Stimulated activated CD8-positive, alpha-beta memory T cell treated with anti-CD3 and anti-CD28 coated beads, Interleukin-4, amount 100 ng/mL, for 48 hours (primary cell): ENCODE results near the gene ARHGAP23.
"Not testable (repeated sequence)": the region's sequence is repeated elsewhere in the genome, so short reads cannot be mapped to it uniquely, and the experiment has no call there.

Experiments
- DNase-seq: peaks from one replicate; pipeline ENCODE4 v3.0.0-alpha.2; 2020

ARHGAP23 gene

DNA sequence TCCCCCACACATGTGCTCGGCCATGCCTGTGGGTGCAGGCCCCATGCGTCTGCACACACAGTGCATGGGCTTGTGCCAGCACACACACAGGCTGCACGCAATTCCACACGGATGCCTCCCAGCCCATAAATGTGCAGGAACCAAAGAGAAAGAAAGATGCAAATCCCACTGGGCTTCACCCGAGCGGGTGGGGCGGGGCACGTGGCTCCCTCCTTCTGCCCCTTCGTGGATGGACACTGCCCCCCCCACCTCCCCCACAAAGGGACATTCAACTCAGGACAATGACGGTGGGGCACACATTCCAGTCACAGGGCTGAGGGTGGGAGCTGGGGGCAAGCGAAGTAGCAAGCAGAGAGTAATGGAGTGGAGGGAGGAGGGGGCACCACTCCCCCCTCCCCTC lies 102.6 kb downstream of the ARHGAP23 start:
- not testable (repeated sequence) for DNase-seq

DNA sequence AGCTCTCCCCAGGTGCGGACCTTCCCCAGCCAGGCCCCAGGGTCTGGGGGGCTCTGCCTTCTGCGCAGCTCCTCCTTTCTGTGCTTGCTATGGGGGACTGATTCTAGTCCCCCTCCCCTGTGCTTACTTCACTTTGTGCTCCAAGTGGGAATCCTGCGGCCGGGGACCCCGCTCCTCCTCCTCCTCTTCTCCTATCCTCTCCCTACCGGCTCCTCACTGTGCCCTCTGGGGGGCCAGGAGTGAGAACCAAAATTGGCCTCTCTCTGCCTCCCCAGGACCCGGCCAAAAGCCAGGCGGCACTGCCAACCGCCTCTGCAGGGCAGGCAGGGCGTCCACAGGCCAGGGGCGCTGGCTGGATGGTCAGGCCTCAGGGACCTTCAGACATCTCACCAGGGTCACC lies 103.5 kb downstream of the ARHGAP23 start:
- not testable (repeated sequence) for DNase-seq

DNA sequence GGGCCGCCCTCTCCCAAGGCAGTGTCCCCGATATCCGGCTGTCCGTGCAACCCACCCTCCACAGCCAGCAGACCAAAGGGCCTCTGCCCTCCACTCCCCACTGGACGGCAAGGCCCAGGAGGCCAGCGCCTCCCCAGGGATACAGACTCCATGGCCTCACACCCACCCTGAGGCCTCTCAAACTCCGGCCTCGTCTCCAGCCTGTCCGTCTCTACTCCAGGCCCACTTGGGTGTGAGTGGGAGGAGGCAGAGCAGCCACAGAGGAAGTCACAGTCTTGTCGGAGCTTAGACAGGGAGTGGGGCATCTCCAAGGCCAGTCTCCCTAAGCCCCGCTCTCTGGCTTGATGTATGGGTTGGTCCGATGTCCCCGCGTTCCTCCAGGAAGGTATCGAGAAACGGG lies 104.2 kb downstream of the ARHGAP23 start:
- no peak for DNase-seq

DNA sequence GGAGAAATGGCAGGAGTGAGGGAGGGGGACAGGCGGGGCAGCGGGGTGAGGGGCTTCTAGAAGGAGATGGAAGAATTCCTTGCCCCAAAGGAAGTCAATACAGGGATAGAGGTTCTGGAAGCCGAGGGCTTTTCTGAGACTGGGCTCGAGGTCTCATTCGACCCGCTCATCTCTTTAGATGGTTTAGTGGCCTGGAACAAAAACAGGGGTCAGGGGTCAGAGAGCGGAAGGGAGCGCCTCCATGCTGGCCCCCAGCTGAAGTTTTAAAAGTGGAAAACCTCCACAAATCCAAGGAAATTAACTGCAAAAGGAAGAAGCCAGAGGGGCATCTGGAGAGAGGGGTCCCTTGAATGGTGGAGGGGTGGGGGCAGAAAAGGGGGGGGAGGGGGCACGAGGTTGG lies 105.0 kb downstream of the ARHGAP23 start:
- no peak for DNase-seq

DNA sequence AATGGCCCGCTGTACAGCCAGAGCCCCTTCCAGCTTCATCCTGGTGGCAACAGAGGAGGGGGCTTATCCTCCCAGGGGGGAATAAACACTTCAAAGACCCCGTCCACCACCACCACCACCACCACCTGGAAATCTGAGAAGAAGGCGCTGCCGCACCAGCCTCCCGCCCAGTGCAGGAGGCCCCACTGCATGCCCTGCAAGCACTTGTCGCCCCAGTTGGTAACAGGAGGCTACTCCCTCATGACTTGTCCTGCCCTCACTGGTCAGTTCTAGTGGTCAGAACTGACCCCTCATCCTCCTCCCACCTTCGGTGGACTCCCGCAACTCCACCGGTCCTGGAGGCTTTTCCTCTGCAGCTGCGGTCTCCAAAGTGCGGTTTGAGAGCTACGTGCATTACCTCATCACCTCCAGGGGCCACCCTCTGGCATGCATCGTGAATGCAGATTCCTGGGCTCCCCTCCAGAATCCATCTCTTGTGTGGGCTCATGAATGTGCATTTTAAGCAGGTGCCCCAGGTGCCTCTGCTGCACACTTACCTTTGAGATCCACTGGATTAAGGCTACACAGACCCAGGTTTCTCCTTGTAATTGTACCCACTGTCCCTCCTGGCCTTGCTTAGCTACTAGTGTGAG lies 105.7 kb downstream of the ARHGAP23 start:
- no peak for DNase-seq

DNA sequence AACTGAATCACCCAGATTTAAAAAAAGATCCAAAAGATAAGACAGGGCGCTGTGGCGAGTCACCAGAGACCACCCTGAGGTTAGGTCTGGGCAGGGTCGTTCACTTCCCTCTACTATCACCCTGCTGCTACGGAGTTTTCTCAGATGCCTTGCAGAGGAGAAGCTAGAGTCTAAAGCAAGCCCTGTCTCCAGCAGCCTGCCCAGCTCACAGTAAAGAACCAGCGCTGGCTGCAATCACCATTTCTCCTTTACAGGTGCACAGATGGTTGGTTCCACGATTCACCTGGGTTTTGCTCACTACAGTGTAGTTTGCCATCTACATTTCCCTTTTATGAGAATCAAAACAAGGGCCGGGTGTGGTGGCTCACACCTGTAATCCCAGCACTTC lies 106.2 kb downstream of the ARHGAP23 start:
- no peak for DNase-seq

DNA sequence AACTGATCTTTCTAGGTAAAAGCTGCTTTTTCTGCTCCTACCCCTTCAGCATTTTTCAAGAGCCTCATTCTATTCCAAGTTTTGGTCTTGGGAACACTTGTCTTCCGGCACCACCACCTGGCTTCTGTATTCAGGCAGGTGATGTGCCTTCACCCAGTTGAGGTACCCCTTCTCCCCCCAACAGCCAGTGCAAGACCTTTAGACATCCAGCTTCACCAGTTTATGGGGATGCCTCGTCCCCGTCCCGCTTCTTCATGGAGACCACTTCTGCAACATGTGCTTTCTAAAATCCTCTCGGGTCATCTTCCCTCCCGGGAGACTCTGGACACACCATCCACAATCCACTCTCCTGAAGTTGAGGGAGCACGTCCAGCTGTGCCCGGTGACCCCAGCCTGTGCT lies 107.6 kb downstream of the ARHGAP23 start:
- no peak for DNase-seq

DNA sequence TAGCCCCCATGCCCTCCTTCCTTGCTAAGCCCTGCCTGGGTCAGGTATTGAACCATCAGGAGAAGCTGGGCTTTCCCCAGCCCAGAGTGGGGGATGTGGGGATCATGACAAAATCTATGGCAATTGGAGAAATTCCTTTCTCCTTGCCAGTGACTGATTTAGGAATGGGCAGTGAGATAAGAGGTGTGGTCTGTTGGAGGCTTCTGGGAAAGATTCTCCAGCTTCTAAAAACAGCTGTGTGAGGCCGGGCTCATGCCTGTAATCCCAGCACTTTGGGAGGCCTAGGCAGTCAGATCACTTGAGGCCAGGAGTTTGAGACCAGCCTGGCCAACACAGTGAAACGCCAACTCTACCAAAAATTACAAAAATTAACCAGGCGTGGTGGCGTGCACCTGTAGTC lies 108.4 kb downstream of the ARHGAP23 start:
- DNase-seq: no peak

DNA sequence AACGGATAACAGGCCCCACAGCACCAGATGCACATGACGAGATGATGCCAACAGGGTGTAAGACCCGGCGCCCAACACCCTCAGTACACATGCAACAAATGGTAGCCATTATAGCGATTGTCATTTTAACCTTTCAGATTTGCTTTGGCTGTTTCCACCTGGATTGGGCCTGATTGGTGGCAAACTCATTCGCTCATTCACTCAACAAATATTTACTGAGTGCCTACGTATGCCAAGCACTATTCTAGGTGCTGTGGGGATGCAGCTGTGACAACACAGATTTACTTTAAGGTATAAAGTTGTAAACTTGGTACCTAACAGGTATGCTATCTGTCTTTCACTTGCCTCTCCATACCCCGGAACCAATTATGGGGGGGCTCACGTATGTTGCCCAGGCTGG lies 110.6 kb downstream of the ARHGAP23 start:
- DNase-seq: no peak

DNA sequence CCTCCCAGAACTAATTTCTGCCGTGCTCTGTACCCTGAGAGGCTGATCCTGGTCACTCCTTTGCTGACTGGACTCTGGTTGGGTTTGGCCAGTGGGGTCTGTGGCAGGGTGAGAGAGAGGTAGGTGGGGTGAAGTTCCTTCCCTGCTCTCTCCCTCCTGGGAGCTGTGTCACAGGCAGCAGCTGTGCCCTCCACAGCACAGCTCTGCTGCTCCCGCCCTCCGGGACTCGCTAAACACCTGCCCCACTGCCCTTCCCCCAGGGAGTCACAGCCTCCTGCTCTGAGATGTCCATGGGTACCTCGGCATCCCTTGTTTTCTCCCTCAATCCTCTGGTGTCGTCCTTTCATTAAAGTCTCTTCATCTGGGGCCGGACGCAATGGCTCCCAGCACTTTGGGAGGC lies 111.1 kb downstream of the ARHGAP23 start:
- DNase-seq: no peak

DNA sequence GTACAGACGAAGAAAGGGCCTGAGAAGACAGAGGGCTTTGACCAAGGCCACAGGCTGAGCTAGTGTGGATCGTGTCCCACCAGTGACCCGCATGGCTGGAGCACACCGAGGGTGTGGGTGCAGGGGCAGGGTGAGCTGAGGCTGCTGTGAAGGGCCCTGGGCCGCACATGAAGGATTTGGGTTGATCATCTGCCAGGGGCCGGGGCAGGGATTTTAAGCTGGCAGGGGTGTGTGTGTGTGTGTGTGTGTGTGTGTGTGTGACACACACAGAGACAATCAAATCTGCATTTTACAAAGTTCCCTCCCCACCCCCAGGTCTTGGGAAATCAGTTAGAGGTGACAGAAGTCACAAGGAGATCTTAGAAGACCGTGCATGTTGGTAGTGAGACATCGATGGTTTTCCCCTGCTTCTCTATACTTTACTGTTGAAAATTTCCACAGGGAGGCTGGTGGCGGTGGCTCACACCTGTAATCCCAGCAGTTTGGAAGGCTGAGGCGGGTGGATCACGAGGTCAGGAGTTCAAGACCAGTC lies 112.3 kb downstream of the ARHGAP23 start:
- DNase-seq: no peak

DNA sequence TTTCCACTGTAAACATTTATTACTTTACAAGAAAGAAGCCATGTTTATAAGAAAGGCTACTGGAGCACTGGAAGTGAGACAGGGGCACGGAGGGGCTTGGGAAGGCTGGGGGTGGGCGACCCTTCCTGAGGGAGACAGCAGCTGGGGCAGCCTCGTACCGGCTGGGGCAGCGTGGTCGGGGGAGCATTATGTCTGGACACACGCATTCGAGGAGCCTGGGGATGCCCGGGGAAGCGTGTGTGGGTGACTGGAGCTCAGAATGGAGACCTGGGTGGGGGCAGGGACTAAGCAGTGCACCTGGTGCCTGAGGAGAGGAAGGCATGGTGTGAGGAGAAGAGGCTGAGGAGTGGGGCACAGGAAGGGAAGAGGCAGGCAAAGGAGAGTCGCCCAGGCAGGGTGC lies 113.0 kb downstream of the ARHGAP23 start:
- DNase-seq: no peak

DNA sequence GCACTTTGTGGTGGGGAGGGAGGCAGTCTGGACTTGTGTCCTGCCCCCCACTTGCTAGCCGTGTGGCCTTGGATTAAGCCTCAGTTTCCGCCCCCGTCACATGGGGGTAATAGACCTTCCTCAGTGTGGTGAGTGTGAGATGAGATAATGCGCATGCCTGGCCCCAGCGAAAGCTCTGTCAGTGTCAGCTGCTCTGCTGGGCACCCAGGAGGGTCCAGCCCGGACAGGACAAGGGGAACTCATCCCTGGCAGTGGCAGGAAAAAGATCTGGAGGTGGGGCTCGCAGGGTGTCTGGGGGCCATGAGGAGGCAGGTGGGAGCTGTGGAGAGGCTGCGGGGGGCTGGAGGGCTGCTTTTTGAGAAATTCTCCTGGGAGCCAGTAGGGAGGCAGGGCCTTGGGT lies 114.0 kb downstream of the ARHGAP23 start:
- DNase-seq: no peak

DNA sequence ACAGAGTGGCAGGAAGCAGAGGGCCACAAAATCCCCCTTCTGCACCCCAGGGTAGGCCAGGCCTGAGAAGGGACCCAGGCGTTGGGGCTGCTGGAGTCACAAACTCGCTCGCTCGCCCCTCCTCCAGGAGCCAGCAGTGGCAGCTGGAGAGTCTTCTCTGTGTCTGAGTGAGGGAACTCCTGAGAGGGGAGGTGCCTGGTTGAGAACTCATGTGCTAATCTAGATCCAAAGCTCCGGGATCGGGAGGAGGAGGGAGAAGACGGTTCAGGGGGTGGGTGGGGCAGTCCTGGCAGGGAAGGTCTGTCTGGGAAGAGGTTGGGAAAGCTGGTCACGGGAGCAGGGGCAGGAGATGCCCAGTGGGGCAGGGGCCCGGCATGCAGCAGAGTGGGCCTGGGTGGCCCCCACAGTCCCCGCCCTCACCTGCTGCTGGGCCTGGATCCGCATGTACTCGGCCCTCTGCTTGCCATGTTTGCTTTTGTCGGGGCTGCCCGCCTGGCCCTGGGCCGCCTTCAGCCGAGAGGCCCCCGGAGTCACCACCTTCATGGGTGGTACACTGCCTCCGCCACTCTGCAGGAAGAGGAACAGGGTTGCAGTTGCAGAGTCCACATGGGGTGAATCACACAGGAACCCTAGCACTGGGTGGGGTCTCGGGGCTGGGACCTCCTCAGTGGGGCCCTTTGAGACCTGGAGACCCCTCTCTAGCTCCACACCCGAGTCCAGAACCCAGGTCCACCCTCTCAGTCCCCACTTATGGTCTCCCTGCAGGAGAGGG lies 115.3 kb downstream of the ARHGAP23 start:
- no peak for DNase-seq

DNA sequence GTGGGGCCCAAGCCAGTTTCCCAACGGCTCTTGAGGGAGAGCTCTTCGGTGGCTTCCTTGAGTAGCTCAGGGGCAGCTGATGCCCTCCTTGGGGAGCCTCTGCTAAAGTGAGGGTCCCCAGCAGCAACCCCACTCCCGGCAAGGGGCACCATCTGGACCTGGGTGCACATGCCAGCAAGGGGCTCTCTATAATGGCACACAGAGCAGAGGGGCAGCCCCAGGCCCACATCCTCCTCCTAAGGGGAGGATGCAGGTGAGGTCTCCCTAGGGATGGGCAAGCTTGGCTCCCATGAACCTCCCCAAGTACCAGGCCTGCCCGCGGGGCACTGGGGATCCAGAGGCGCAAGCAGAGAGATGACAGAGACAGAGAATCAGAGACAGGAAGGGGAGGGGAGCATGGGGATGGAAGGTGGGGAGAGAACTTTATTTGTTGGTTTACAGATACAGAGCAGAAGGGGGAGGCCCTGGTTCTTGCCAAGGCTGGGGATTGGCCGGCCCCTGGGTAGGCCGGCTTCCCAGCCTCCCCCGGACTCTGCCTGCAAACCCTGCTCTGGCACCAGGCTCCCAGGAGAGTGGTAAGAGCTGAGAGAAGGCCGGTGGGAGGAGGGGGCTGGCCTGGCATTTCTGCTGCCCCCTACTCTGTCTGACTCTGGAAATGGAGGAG lies 116.0 kb downstream of the ARHGAP23 start:
- no peak for DNase-seq

DNA sequence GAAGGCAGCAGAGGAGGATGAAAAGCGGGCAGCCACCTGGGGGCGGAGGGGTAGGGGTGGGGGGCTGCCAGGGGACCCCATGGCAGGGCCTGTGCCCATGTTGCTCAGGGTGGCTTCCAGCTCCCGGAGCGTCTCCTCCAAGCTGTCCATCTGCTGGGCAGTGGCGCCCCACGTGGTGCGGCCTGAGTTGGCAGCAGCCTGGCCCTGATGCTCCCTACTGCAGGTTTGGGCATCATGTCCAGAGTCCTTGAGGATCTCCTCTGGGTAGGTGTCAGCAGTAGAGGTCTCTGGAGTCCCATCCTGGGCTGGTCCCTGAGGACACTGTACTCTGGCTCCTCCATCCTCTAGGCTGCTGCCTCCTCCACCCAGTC lies 116.6 kb downstream of the ARHGAP23 start:
- no peak for DNase-seq

DNA sequence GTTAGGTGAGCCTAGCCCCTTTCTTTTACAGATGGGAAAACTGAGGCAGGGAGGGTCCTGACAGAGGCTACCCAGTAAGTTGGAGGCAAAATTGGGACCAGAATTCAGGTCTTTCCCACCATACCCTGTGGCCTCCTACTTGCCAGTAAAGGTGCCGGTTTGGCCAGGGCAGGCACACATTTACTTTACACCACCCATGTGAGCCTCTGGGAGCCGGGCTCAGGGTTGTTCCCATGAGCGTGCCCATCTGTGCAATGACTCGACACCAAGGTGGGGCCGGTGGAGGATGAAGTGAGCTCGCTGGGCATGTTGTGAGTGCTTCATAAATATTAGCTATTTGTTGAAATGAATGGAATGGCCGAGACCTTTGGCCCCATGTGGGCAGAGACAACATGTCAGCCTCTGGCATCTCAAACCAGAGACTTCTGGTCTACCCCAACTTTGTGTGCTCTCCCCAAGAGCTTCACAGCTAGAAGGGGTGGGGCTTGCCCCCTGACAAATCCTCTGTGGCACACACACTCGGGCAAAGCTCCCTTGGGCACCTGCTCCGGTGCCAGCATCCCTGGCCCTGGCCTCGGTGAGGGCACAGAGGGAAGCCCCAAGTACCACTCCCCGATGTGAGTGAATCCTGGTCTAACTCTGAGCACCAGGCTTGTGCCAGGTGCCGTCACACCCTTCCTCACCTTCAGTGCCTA lies 117.4 kb downstream of the ARHGAP23 start:
- DNase-seq: no peak

DNA sequence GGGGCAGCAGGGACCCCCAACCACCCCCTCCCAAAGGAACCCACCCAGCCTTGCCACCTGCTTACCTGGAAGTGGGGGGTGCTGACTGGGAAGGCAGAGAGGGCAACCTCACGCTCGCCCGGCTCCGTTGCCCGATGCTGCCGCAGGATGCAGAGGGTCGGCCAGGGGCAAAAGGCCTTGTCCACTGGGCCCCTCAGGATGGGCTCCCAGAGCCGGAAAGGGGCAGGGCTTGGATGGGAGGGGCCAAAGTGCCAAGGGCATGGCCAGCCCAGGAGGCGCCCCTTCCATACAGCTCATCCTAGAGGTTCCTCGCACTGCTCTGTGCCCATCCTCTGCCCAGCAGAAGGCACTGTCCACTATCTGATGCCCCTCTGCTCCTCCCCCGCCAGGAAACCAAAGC lies 118.1 kb downstream of the ARHGAP23 start:
- DNase-seq: no peak

DNA sequence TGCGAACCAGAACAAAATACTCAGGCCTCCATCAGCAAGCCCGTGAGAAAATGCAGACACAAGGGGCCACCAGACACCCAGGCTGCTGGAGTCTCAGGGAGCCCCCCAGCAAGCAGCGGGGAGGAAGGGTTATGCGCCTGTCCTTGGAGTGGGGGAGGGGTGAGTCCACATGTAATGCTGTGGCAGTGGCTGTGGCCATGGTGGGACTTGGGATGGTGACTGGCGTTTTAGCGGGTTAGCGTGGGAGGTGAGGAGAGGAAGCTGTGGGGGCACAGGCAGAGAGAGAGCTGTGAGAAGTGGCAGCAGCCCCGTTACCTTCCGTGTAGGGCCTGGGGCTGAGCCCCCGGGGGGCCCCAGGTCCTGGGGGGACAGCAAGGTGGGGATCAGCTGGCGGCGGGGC lies 119.2 kb downstream of the ARHGAP23 start:
- DNase-seq: no peak

DNA sequence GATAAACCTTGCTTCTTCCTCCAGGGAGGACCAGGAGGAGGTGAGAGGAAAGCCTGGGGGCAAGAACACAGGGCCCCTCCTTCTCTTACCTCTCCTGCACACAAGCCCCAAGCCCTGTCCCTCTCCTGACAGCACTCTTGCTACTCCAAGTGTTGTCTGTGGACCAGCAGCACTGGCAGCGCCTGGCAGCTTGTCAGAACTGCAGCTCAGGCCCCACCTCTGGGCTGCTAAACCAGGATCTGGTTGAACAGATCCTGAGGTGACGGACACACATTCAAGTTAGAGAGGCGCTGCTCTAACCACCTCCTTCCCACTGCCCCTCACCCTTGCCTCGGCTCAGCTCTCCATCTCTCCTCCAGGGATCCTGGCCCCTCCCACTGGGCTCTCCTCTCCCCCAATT lies 121.0 kb downstream of the ARHGAP23 start:
- DNase-seq: no peak

DNA sequence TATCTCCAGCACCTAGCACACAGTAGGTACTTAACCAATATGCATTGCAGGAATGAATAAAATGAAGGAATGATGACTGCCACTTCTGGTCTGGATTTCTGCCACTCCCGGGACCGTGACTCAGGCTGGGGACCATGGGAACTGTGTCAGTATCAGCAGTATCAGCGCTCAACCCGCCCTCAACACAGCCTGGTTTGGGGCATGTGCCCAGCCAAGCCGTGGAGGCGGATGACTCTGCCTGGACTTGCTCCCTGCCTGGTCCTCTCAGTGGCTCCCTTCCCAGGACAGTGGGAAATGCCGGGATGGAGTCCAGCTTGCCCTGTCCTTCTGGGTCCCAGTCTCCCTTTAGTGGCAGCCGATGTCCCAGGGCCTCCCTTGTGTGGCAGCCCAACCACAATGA lies 122.4 kb downstream of the ARHGAP23 start:
- no peak for DNase-seq

DNA sequence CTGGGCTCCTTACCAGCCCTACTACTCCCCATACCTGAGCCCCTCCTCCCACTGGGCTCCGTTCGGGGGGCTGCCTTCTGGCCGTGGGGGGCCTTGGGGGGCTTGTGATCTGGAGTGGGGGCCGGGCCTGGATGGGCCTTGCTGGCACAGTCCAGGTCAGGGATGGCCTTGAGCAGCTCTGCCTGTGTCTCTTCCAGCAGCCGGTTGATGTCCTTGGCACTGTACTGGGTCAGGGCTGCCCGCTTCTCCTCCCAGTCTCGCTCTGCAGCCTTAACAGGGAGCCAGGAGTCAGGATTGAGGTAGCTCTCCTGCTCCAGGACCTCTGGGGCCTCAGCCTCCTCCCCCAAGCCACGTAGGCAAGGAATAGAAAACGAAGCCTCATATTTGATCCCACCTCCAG lies 122.9 kb downstream of the ARHGAP23 start:
- DNase-seq: no peak

DNA sequence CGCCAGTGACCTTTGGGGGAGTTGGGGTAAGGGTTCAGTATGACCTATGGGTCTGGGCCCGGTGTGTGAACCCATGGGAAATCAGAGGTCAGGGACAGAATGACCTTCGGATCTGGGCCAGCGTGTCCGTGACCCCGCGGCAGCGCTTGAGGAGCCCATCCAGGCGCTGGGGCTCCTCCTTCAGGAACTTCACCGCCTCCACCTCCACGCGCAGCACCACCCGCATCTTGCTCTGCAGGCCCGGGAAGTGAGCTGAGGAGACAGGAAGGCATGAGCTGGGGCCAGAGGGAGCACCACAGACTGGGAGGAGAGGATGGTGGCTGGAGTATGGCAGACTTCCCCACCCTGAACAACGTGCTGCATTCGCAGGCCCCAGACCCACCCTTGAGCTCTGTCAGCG lies 124.1 kb downstream of the ARHGAP23 start:
- no peak for DNase-seq
